IPS DF 4.7 (cell line): ENCODE measurements around the gene CAMK2A.

Experiments used
- DNase-seq: peaks from one replicate; pipeline ENCODE4 v3.0.0-alpha.2; 2013; ENCODE audit warnings: low spot score; ENCODE audit errors: extremely low read depth

The CAMK2A gene

GRCh38 chr5:150214289-150214688 lies 75.3 kb downstream of the CAMK2A start:
- DNase-seq: no peak

- DNase-seq: no peak
Observed at GRCh38 chr5:150213530-150213929, 76.0 kb downstream of the CAMK2A start.

GRCh38 chr5:150211156-150212030 lies 78.2 kb downstream of the CAMK2A start:
- DNase-seq: no peak

- DNase-seq: no peak
Observed at GRCh38 chr5:150210644-150211043, 78.9 kb downstream of the CAMK2A start.

- DNase-seq: no peak
Observed at GRCh38 chr5:150209099-150209635, 80.4 kb downstream of the CAMK2A start.

- no peak for DNase-seq
Observed at GRCh38 chr5:150208187-150209098, 81.1 kb downstream of the CAMK2A start.

GRCh38 chr5:150206779-150207115 lies 82.8 kb downstream of the CAMK2A start:
- no peak for DNase-seq

- DNase-seq: no peak
Observed at GRCh38 chr5:150206098-150206778, 83.3 kb downstream of the CAMK2A start.

GRCh38 chr5:150204590-150204960 lies 85.0 kb downstream of the CAMK2A start:
- DNase-seq: no peak

- no peak for DNase-seq
Observed at GRCh38 chr5:150203832-150204589, 85.6 kb downstream of the CAMK2A start.

GRCh38 chr5:150202501-150202900 lies 87.1 kb downstream of the CAMK2A start:
- DNase-seq: no peak

- no peak for DNase-seq
Observed at GRCh38 chr5:150197476-150197875, 92.1 kb downstream of the CAMK2A start.

GRCh38 chr5:150196986-150197385 lies 92.6 kb downstream of the CAMK2A start:
- DNase-seq: no peak

GRCh38 chr5:150196514-150196913 lies 93.1 kb downstream of the CAMK2A start:
- DNase-seq: no peak

- no peak for DNase-seq
Observed at GRCh38 chr5:150195736-150196485, 93.7 kb downstream of the CAMK2A start.

GRCh38 chr5:150192462-150192861 lies 97.1 kb downstream of the CAMK2A start:
- no peak for DNase-seq

GRCh38 chr5:150190987-150191386 lies 98.6 kb downstream of the CAMK2A start:
- DNase-seq: no peak

- no peak for DNase-seq
Observed at GRCh38 chr5:150190503-150190979, 99.0 kb downstream of the CAMK2A start.

- DNase-seq: no peak
Observed at GRCh38 chr5:150189728-150190502, 99.7 kb downstream of the CAMK2A start, which contains the start of gene SLC6A7. Gene SLC6A7 (plus strand): TSS chr5:150190062. CDS start chr5:150190328, 266 bp downstream.
